ENCODE data around the gene SLC22A13.
"Not testable (repeated sequence)": the region's sequence is repeated elsewhere in the genome, so short reads cannot be mapped to it uniquely, and the experiment has no call there.

SLC22A13 gene

GRCh38 chr3:38265604-38266307 lies at the start of gene SLC22A13:
Gene SLC22A13 (plus strand): TSS chr3:38265812. CDS start chr3:38265861, 49 bp downstream.
- DNase-seq (ENCODE audit: low read depth in 2 of 3, low spot score in 2 of 3), result no peak

GRCh38 chr3:38219609-38220197 lies 45.9 kb upstream of the SLC22A13 start:
- no peak for DNase-seq (ENCODE audit: low read depth in 2 of 3, low spot score in 2 of 3)

GRCh38 chr3:38221005-38221404 lies 44.6 kb upstream of the SLC22A13 start:
- DNase-seq (ENCODE audit: low read depth in 2 of 3, low spot score in 2 of 3), result no peak

- no peak for DNase-seq (ENCODE audit: low read depth in 2 of 3, low spot score in 2 of 3)
Measured at GRCh38 chr3:38222032-38222634, 43.5 kb upstream of the SLC22A13 start.

- no peak for DNase-seq (ENCODE audit: low read depth in 2 of 3, low spot score in 2 of 3)
Measured at GRCh38 chr3:38224357-38224756, 41.3 kb upstream of the SLC22A13 start.

- no peak for DNase-seq (ENCODE audit: low read depth in 2 of 3, low spot score in 2 of 3)
Measured at GRCh38 chr3:38226273-38226672, 39.3 kb upstream of the SLC22A13 start.

GRCh38 chr3:38227989-38228388 lies 37.6 kb upstream of the SLC22A13 start:
- DNase-seq (ENCODE audit: low read depth in 2 of 3, low spot score in 2 of 3), result no peak

GRCh38 chr3:38229036-38229435 lies 36.6 kb upstream of the SLC22A13 start:
- DNase-seq (ENCODE audit: low read depth in 2 of 3, low spot score in 2 of 3), result no peak

GRCh38 chr3:38232701-38233100 lies 32.9 kb upstream of the SLC22A13 start:
- no peak for DNase-seq (ENCODE audit: low read depth in 2 of 3, low spot score in 2 of 3)

GRCh38 chr3:38235466-38235865 lies 30.1 kb upstream of the SLC22A13 start:
- DNase-seq (ENCODE audit: low read depth in 2 of 3, low spot score in 2 of 3), result no peak

GRCh38 chr3:38238416-38239008 lies 27.1 kb upstream of the SLC22A13 start:
- no peak for DNase-seq (ENCODE audit: low read depth in 2 of 3, low spot score in 2 of 3)

- not testable (repeated sequence) for DNase-seq (ENCODE audit: low read depth in 2 of 3, low spot score in 2 of 3)
Measured at GRCh38 chr3:38242812-38243211, 22.8 kb upstream of the SLC22A13 start.

GRCh38 chr3:38245930-38246329 lies 19.7 kb upstream of the SLC22A13 start:
- no peak for DNase-seq (ENCODE audit: low read depth in 2 of 3, low spot score in 2 of 3)

GRCh38 chr3:38247366-38248035 lies 18.1 kb upstream of the SLC22A13 start:
- DNase-seq (ENCODE audit: low read depth in 2 of 3, low spot score in 2 of 3), result no peak

- no peak for DNase-seq (ENCODE audit: low read depth in 2 of 3, low spot score in 2 of 3)
Measured at GRCh38 chr3:38250198-38250597, 15.4 kb upstream of the SLC22A13 start.

GRCh38 chr3:38251197-38251596 lies 14.4 kb upstream of the SLC22A13 start:
- no peak for DNase-seq (ENCODE audit: low read depth in 2 of 3, low spot score in 2 of 3)

GRCh38 chr3:38253704-38254103 lies 11.9 kb upstream of the SLC22A13 start:
- DNase-seq (ENCODE audit: low read depth in 2 of 3, low spot score in 2 of 3), result no peak

GRCh38 chr3:38254872-38255271 lies 10.7 kb upstream of the SLC22A13 start:
- DNase-seq (ENCODE audit: low read depth in 2 of 3, low spot score in 2 of 3), result no peak

- DNase-seq (ENCODE audit: low read depth in 2 of 3, low spot score in 2 of 3), result no peak
Measured at GRCh38 chr3:38255627-38256026, 10.0 kb upstream of the SLC22A13 start.

GRCh38 chr3:38257583-38257982 lies 8.0 kb upstream of the SLC22A13 start:
- DNase-seq (ENCODE audit: low read depth in 2 of 3, low spot score in 2 of 3), result no peak

- DNase-seq (ENCODE audit: low read depth in 2 of 3, low spot score in 2 of 3), result no peak
Measured at GRCh38 chr3:38260474-38260873, 5.1 kb upstream of the SLC22A13 start.

GRCh38 chr3:38264353-38264771 lies 1.2 kb upstream of the SLC22A13 start:
- no peak for DNase-seq (ENCODE audit: low read depth in 2 of 3, low spot score in 2 of 3)

Measured in activated CD8-positive, alpha-beta memory T cell treated with anti-CD3 and anti-CD28 coated beads for 48 hours (primary cell).